Neuronal stem cell (in vitro differentiated cells): ENCODE data around the gene RTEL1.
A peak's percentile ranks its signal among the peaks of the same experiment; 100 is the strongest.

ENCODE experiments used
- DNase-seq: peaks from one replicate; pipeline ENCODE4 v3.0.0-alpha.2; 2013; ENCODE audit warnings: low spot score
- H2AFZ ChIP-seq: one replicate; pipeline ENCODE4 v1.6.1; 2013; ENCODE audit warnings: mild to moderate bottlenecking, low read length, inconsistent platforms
- H2AK5ac ChIP-seq: 2 replicates; pipeline ENCODE4 v1.6.1; 2013; ENCODE audit warnings: low read depth, mild to moderate bottlenecking, inconsistent platforms, low read length, moderate library complexity, mixed read lengths
- H2BK120ac ChIP-seq: 2 replicates; pipeline ENCODE4 v1.6.1; 2013; ENCODE audit warnings: low read depth, mild to moderate bottlenecking, inconsistent platforms, low read length, moderate library complexity, mixed read lengths
- H2BK12ac ChIP-seq: one replicate; pipeline ENCODE4 v1.6.1; 2013; ENCODE audit warnings: low read length, inconsistent platforms
- H2BK15ac ChIP-seq: 2 replicates; pipeline ENCODE4 v1.6.1; 2013; ENCODE audit warnings: mild to moderate bottlenecking, low read length, inconsistent platforms, mixed read lengths
- H2BK5ac ChIP-seq: one replicate; pipeline ENCODE4 v1.6.1; 2013; ENCODE audit warnings: inconsistent platforms, mild to moderate bottlenecking, low read length, moderate library complexity
- H3K14ac ChIP-seq: one replicate; pipeline ENCODE4 v1.6.1; 2013; ENCODE audit warnings: low read length, inconsistent platforms
- H3K18ac ChIP-seq: 2 replicates; pipeline ENCODE4 v1.6.1; 2013; ENCODE audit warnings: low read length, inconsistent platforms
- H3K23ac ChIP-seq: 2 replicates; pipeline ENCODE4 v1.6.1; 2013; ENCODE audit warnings: low read depth, mild to moderate bottlenecking, mixed read lengths, low read length, inconsistent platforms; ENCODE audit not compliant: poor library complexity
- H3K27ac ChIP-seq: replicated peaks from 3 replicates; pipeline ENCODE4 v1.5.1; 2013; ENCODE audit warnings: low read length, inconsistent platforms
- H3K27me3 ChIP-seq, 3 experiments: 2 replicates each; pipeline ENCODE4 v1.6.1; 2013; ENCODE audit warnings: low read length in 3 of 3, mild to moderate bottlenecking in 2 of 3, inconsistent platforms in 1 of 3, low read depth in 1 of 3, mixed read lengths in 1 of 3, moderate library complexity in 1 of 3; ENCODE audit not compliant: control insufficient read depth in 3 of 3, insufficient read depth in 3 of 3
- H3K36me3 ChIP-seq, 2 donors: replicated peaks in 1 of 2; 2 replicates each; pipeline ENCODE4 v1.6.1; 2013; ENCODE audit warnings: low read length in 2 of 2; ENCODE audit not compliant: control insufficient read depth in 2 of 2, insufficient read depth in 2 of 2
- H3K4ac ChIP-seq: 2 replicates; pipeline ENCODE4 v1.6.1; 2013; ENCODE audit warnings: inconsistent platforms, mild to moderate bottlenecking, low read length, moderate library complexity
- H3K4me1 ChIP-seq, 2 donors: 1 replicate in 1 of 2; 2 replicates in 1 of 2; pipeline ENCODE4 v1.6.1; 2013; ENCODE audit warnings: low read length in 2 of 2, low read depth in 1 of 2; ENCODE audit not compliant: control insufficient read depth in 2 of 2, insufficient read depth in 1 of 2
- H3K4me2 ChIP-seq: one replicate; pipeline ENCODE4 v1.6.1; 2013; ENCODE audit warnings: mild to moderate bottlenecking, low read length, inconsistent platforms; ENCODE audit not compliant: insufficient read depth, poor library complexity, severe bottlenecking
- H3K4me3 ChIP-seq, 2 donors: 2 replicates each; pipeline ENCODE4 v1.5.1; 2013; ENCODE audit warnings: low read length in 2 of 2, mild to moderate bottlenecking in 2 of 2, inconsistent platforms in 1 of 2, moderate library complexity in 1 of 2
- H3K79me1 ChIP-seq: one replicate; pipeline ENCODE4 v1.6.1; 2013; ENCODE audit warnings: low read depth, mild to moderate bottlenecking, inconsistent platforms, low read length, moderate library complexity
- H3K9ac ChIP-seq: one replicate; pipeline ENCODE4 v1.6.1; 2013; ENCODE audit warnings: mild to moderate bottlenecking, low read depth, low read length, inconsistent platforms; ENCODE audit not compliant: poor library complexity
- H3K9me3 ChIP-seq, 2 donors: replicated peaks in 1 of 2; 2 replicates each; pipeline versions ENCODE3 to v1.6.1; 2013; ENCODE audit warnings: low read length in 2 of 2, mild to moderate bottlenecking in 2 of 2, inconsistent platforms in 1 of 2, low read depth in 1 of 2, mixed read lengths in 1 of 2, moderate library complexity in 1 of 2; ENCODE audit not compliant: control insufficient read depth in 2 of 2, insufficient read depth in 1 of 2
- H4K8ac ChIP-seq: one replicate; pipeline ENCODE4 v1.6.1; 2013; ENCODE audit warnings: low read depth, mild to moderate bottlenecking, inconsistent platforms, low read length, moderate library complexity
- H4K91ac ChIP-seq: one replicate; pipeline ENCODE4 v1.6.1; 2013; ENCODE audit warnings: low read length, low read depth, mild to moderate bottlenecking, inconsistent platforms; ENCODE audit not compliant: poor library complexity
- WGBS, 2 donors: extraction: QIAGEN DNeasy Blood & Tissue Kit; methylation state at CpG; one replicate each; pipeline ENCODE4 v1.1.7; 2013; ENCODE audit warnings: missing lambda C conversion rate in 2 of 2, mixed read lengths in 1 of 2; ENCODE audit not compliant: insufficient read length in 2 of 2, insufficient replicate concordance in 1 of 2; ENCODE audit errors: extremely low coverage in 2 of 2; 5-methylcytosine and 5-hydroxymethylcytosine counted together

Gene RTEL1

GRCh38 chr20:63655249-63655648 lies 2.9 kb upstream of the RTEL1 start:
- Histone ChIP-seq H3K9ac (no peak overlapping the region), H3K27me3 (peaks cover 0 to 19% (median 4%) of the 10 kb centered on the region in 3 experiments), H3K36me3 (peaks cover 0 to 15% of the 10 kb centered on the region in 2 donors), H4K8ac (no peak overlapping the region), H3K27ac (no peak overlapping the region), H2BK5ac (no peak overlapping the region), H3K18ac (peak overlapping the region; percentile 55), H3K4me3 (no peak overlapping the region), H2AK5ac (peak overlapping the region; percentile 81), H3K4ac (no peak overlapping the region), H3K14ac (peak overlapping the region; percentile 79), H2AFZ (no peak overlapping the region), H3K23ac (peak overlapping the region; percentile 90), H3K79me1 (peaks cover 1% of the 10 kb centered on the region), H4K91ac (peak overlapping the region; percentile 33), H3K4me2 (no peak overlapping the region), H3K9me3 (no peaks in the 10 kb centered on the region), H2BK15ac (no peak overlapping the region), H2BK12ac (peak overlapping the region; percentile 75), H2BK120ac (no peak overlapping the region), H3K4me1 (peaks cover 19 to 25% of the 10 kb centered on the region in 2 donors)
- no peak for DNase-seq
- WGBS, 2 donors: no CpG with 5 or more reads among the region's 4 CpGs

- no peak overlapping the region for H3K9ac ChIP-seq
- no peaks in the 10 kb centered on the region for H3K9me3 ChIP-seq
- H4K91ac ChIP-seq: no peak overlapping the region
- H3K4me1 ChIP-seq: peaks cover 19 to 24% of the 10 kb centered on the region in 2 donors
- no peak overlapping the region for H3K4me3 ChIP-seq
- no peak overlapping the region for H3K4ac ChIP-seq
- H2AK5ac ChIP-seq: no peak overlapping the region
- H2BK120ac ChIP-seq: no peak overlapping the region
- H3K14ac ChIP-seq: no peak overlapping the region
- no peak overlapping the region for H2BK15ac ChIP-seq
- no peak overlapping the region for H3K23ac ChIP-seq
- H2AFZ ChIP-seq: no peak overlapping the region
- DNase-seq: no peak
- H3K79me1 ChIP-seq: peaks cover 1% of the 10 kb centered on the region
- no peak overlapping the region for H3K27ac ChIP-seq
- peaks cover 0 to 14% (median 4%) of the 10 kb centered on the region in 3 experiments for H3K27me3 ChIP-seq
- H2BK5ac ChIP-seq: no peak overlapping the region
- H4K8ac ChIP-seq: no peak overlapping the region
- WGBS, 2 donors: no CpG with 5 or more reads among the region's 3 CpGs
- peaks cover 0 to 21% of the 10 kb centered on the region in 2 donors for H3K36me3 ChIP-seq
- H3K4me2 ChIP-seq: no peak overlapping the region
- no peak overlapping the region for H2BK12ac ChIP-seq
- H3K18ac ChIP-seq: no peak overlapping the region
These were observed 1.7 kb upstream of the RTEL1 start for GRCh38 chr20:63656451-63656850.

GRCh38 chr20:63657260-63657936 lies 714 bp upstream of the RTEL1 start:
- H4K91ac ChIP-seq: peak overlapping the region; percentile 79
- WGBS, 2 donors: no CpG with 5 or more reads among the region's 31 CpGs
- no peak overlapping the region for H3K14ac ChIP-seq
- H2BK15ac ChIP-seq: peak overlapping the region; percentile 98
- peak overlapping the region; percentile 18 for H3K4me2 ChIP-seq
- H2BK120ac ChIP-seq: peak overlapping the region; percentile 81
- peaks cover 4% of the 10 kb centered on the region for H3K79me1 ChIP-seq
- DNase-seq: no peak
- H3K4me3 ChIP-seq: peak overlapping the region in 1 of 2 donors; percentile 91
- peak overlapping the region; percentile 98 for H2AK5ac ChIP-seq
- H3K9ac ChIP-seq: peak overlapping the region; percentile 60
- peak overlapping the region; percentile 93 for H3K23ac ChIP-seq
- H3K4ac ChIP-seq: no peak overlapping the region
- H3K27ac ChIP-seq: no peak overlapping the region
- H3K36me3 ChIP-seq: peaks cover 8 to 27% of the 10 kb centered on the region in 2 donors
- H3K18ac ChIP-seq: peak overlapping the region; percentile 89
- H2BK5ac ChIP-seq: peak overlapping the region; percentile 82
- H3K4me1 ChIP-seq: peaks cover 12 to 21% of the 10 kb centered on the region in 2 donors
- peak overlapping the region; percentile 98 for H4K8ac ChIP-seq
- H3K9me3 ChIP-seq: no peaks in the 10 kb centered on the region
- H2BK12ac ChIP-seq: peak overlapping the region; percentile 84
- peak overlapping the region; percentile 95 for H2AFZ ChIP-seq
- H3K27me3 ChIP-seq: peaks cover 0 to 5% (median 0%) of the 10 kb centered on the region in 3 experiments

- H4K8ac ChIP-seq: no peak overlapping the region
- H3K9ac ChIP-seq: peak overlapping the region; percentile 87
- peak overlapping the region; percentile 35 for H3K18ac ChIP-seq
- H2BK120ac ChIP-seq: peak overlapping the region; percentile 16
- no peaks in the 10 kb centered on the region for H3K9me3 ChIP-seq
- H3K4ac ChIP-seq: no peak overlapping the region
- no peak for DNase-seq
- peak overlapping the region; percentile 25 for H3K23ac ChIP-seq
- H2BK12ac ChIP-seq: no peak overlapping the region
- H3K36me3 ChIP-seq: peaks cover 12 to 41% of the 10 kb centered on the region in 2 donors
- no peak overlapping the region for H2BK15ac ChIP-seq
- H3K27ac ChIP-seq: no peak overlapping the region
- no peak overlapping the region for H2BK5ac ChIP-seq
- peak overlapping the region; percentile 91 to 94 for H3K4me3 ChIP-seq
- no peak overlapping the region for H4K91ac ChIP-seq
- H3K14ac ChIP-seq: peak overlapping the region; percentile 9
- H3K4me1 ChIP-seq: peaks cover 12 to 21% of the 10 kb centered on the region in 2 donors
- H3K27me3 ChIP-seq: peaks cover 0 to 5% (median 0%) of the 10 kb centered on the region in 3 experiments
- peak overlapping the region; percentile 95 for H2AFZ ChIP-seq
- peaks cover 4% of the 10 kb centered on the region for H3K79me1 ChIP-seq
- peak overlapping the region; percentile 91 for H3K4me2 ChIP-seq
- H2AK5ac ChIP-seq: no peak overlapping the region
- no CpG with 5 or more reads among the region's 25 CpGs for WGBS, 2 donors
These were observed 656 bp downstream of the RTEL1 start for GRCh38 chr20:63658749-63659187.
